SH-SY5Y (cell line): ENCODE measurements around the gene MACROD2.

Experiments
- GATA2 ChIP-seq: IDR thresholded peaks from 2 replicates; pipeline ENCODE4 v1.6.1; 2011; ENCODE audit warnings: mild to moderate bottlenecking, low read depth, low read length
- GATA3 ChIP-seq: IDR thresholded peaks from 2 replicates; pipeline ENCODE4 v1.6.1; 2011; ENCODE audit warnings: low read depth, mild to moderate bottlenecking, low read length, moderate library complexity

Gene MACROD2

DNA sequence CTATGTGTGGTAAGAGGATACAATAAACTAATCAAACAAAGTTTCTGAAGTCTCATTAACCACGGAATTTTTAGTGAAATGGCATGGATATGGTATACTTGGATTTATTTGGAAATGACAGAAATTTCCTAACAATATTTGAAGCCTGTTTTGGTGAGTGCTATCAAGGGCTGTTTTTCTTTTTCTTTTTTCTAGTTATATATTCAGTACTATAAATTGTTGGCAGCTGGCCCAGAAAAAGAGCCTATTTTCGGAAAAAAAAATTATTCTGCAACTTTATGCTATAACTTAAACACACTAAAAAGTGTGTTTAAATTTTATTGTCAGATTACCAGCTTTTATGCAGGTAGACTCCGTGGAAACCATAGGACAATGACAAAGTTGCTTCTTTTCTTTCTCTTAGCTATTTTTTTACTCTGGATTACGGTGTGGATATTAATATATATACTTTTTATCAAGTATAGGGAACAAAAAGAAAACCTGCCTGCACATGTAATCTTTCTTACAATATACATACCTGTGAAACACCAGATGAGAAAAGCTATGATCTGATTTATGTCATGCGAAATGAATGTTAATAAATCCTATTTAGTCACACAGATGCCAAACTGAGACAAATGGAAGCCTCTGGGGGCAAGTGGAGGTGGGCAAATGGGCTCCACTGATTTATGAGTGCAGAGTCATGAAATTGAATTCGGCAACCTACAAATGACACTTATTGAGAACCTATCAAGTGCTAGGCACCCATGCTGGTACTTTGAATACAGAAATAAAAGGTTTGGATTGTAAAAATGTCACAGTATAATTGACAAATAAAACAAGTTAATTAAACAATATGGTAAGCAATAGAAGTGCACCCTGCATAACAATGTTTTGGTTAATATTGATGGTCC is 1261.6 kb downstream of the MACROD2 start:
- TF ChIP-seq GATA3 (no peak), GATA2 (no peak)

DNA sequence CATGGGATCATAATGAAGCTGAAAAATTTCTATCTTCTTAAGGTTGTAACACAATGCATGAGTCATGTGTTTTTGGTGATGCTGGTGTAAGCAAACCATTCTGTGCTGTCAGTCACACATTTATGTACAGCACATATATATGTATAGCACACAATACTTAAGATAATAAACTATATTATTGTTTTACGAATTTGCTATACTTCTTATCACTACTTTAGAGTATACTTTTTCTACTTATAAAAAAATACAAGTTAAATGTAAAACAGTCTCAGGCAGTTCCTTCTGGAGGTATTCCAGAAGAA is 1262.2 kb downstream of the MACROD2 start:
- no peak for TF ChIP-seq GATA2
- TF ChIP-seq GATA3 = no peak

DNA sequence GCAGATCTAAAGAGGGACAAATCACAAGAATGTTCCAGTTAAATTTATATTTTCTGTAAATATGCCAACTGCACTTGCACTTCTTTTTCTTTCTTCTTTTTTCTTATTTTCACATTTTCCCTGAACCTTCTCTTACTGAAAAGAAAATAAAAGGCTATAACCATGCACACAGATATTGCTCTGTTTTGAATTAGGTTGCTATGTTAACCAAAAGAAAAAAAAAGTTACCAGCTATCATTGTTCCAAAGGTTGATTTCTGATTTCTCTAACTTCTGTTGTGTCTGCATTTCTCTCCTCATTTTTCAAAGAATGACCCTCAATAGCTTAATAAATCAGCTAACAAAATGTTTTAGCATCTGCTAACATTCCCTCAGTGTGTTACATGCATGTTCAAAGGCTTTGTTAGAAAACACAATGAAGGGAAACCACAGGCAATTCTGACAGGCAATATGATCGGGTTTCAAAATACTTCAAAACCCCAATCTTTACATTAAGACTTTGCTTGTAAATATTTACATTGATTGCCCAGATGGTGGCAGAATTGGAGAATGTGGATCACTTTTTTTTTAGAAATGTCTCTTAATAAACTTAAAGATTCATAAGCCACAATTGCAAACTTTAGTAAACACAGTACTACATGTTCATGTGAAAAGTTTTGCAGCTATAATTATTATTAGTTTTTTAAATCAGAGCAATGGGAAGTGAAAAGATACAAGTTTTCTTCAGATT is 1270.4 kb downstream of the MACROD2 start:
- no peak for TF ChIP-seq GATA3

DNA sequence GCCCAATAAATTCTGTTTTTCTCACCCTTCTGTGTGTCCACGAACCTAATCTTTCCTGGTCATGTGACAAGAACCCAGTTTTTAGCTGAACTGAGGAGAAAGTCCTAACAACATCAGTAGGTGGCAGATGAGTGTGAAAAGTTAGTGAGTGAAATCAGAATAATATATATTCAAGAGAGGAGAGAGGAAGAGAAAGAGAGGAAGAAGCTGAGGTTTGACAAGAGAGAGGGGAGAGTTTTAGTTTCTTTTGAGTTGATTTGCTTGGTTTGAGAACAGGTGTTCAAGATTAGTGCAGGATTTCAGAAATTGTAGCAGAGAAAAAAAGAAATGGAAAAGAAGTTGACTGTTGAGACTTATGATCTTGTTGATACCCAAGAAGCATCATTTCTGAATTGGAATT is 1272.6 kb downstream of the MACROD2 start:
- no peak for TF ChIP-seq GATA3
- no peak for TF ChIP-seq GATA2

DNA sequence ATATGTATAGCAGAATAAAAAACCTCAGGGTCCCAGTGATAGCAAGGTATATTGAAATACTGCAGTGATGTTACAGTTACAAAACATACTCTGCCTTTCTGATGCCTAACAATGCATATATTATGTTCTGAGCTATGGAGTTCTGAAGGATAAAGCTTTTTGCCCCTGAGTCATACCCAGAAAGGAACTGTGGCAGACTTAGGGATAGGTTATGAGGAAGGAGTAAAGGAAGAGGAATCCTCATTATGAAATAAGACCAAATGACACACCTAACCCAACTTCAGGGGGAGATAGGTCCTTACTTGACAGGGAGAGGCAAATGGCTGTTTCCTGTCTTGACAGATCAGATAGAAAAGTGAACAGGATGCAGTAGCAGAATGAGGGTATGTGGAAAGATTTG is 1282.7 kb downstream of the MACROD2 start:
- TF ChIP-seq GATA3 (no peak), GATA2 (no peak)

DNA sequence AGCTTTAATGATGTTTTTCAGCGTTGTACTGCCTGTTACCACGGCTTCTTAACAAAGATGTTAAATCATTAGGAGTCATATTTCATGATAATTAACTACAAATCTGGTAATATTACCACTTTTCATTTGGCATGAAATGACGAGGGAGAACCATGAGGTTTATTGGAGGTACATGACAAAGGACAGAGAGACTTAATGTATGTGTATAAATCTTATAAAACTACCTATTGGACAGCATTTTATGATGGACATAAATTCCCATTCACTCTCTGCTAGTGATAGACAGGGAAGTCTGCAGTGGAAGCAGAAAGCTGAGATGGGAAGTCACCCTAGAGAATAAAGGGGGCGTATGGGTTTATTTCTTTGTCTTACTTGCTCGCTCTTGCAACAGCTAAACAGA is 1292.0 kb downstream of the MACROD2 start:
- TF ChIP-seq GATA2 = no peak

DNA sequence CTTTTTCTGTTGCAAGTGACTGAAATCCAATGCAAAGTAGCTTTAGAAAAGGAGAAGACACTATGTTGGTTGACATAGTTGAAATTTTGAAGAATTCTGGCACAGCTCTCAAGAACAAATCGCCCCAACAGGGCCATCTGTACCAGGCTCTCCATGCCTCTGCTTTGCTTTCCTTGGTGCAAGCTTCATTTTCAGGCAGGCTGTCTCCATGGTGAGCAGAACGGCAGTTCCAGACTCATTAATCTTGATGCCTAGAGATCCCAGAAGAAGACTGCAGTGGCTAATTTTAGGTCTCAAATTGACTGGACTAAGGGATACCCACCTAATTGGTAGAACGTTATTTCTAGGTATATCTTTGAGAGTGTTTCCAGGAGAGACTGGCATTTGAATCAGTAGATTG is 1292.8 kb downstream of the MACROD2 start:
- TF ChIP-seq GATA3 = no peak
- no peak for TF ChIP-seq GATA2

DNA sequence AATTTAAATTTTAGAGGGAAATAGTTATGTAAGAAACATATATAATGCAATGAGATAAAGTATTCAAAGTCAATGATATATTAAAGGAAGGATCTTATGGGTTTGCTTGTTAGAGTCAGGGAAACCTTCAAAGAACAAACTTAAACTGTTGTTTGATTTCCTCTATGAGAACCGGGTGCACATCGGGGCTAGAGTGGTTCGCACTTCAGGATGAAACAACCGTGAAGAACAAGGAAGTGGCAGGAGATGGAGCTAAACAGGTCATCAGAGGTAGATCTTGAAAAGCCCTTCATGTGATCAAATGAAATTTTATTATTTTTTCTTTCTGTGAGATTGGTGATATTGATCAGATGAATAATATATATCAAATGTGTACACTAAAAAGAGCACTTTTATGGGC is 1294.0 kb downstream of the MACROD2 start:
- TF ChIP-seq GATA2 (no peak), GATA3 (no peak)

DNA sequence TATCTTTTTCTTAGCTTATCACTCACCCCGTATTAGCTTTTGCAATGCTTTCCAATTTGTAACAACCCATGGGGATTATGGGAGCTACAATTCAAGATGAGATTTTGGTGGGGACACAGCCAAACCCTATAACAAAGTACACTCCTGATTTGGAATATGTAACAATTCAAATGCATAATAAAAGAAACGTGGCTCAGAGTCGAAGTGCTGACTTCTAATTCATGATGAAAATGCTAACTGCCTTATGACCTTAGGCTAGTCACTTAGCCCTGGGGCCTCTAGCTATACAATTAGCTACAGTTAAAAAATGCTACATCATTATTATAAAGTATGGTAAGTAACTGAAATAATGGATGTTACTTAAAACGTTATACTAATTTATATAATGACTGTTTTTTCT is 1297.1 kb downstream of the MACROD2 start:
- TF ChIP-seq GATA3 (no peak), GATA2 (no peak)

DNA sequence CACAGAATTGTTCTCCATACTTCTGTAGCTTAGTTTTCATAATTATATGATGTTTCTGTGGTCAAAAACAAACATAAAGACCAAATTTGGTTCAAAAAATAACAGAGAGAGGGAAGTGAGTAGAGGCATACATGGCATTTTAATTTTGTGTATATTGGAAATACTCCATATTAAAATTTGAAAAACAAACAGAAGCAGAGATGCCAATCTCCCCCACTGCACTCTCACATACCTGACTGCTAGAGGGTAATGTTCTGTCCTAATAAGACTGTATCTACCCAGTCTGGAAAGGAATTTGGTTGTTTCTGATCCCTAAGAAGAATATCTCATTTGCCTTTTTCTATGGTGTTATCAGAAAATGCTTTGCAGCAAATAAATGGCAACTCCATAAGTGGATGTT is 1301.1 kb downstream of the MACROD2 start:
- TF ChIP-seq GATA2 = no peak
- TF ChIP-seq GATA3 = no peak

DNA sequence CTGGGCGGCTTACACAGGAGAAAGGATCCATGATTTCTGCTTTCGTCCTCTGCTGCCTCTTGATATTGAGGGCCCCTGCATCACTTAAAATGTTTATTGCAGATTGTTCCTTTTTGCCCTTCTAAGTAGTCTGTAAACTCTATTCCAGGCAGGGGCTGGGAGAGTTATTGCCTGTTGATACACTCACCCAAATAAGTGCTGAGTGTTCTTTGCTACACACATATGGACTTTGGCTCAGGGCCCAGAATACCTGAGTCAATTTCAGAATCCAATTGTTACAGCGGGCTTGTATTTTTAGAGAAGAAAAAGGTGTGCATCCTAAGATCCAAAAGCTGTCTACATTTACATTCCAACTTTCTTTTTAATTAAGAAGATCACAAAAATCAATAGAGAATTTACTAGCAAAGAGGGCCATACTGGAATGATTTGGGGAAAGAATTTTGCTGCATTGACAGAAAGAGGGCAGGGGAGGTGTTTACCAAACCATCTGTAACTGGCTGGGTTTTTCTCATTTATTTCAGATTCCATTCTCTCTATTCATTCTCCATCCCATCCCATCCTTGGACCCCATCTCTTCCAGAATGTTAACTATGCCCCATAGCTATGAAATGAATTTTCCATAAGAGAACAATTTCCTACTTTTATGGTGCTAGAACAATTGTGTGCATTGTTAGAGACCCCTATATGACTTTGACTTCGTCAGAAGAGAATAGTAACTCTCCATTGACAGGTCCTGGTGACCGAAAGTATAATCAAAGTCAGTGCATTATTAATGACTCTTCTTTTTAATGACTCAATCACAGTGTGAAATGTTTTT is 1302.0 kb downstream of the MACROD2 start:
- TF ChIP-seq GATA3 = no peak
- TF ChIP-seq GATA2 = no peak

DNA sequence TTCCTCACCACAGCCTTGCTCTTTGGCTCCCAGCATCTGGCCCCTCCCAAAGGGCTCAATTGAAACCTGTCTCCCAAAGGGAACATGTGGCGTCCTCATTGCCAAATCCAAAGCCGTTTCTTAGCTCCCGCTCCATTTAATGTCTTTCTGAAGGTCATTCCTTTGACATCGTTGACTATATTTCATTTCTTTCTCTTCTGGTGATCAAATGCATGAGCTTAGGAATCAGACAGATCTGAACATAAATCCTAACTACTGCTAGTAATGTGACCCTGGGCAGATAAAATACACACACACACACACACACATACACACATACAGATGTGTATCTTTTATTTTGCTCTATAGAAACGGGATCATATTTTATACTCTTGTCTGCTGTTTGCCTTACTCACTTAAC is 1306.8 kb downstream of the MACROD2 start:
- no peak for TF ChIP-seq GATA2
- TF ChIP-seq GATA3 = no peak

DNA sequence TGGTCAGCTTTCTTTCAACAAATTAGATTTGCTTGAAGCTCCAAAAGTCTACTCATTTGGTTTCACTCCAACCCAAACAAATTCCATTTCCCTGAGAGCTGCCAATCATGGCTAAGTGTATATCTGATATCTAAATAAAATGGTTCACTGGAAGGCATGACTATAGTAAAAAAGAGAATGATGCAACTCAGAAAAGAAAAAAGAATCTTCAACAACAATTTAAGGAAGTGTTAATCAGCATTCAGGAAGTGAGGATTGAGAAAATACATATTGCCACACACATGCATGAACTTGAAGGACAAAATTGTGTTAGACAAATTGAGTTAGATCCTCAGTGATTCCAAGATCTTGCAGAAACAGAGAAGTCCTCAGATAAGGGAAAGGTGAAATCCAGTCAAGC is 1315.0 kb downstream of the MACROD2 start:
- TF ChIP-seq GATA2 (no peak), GATA3 (no peak)

DNA sequence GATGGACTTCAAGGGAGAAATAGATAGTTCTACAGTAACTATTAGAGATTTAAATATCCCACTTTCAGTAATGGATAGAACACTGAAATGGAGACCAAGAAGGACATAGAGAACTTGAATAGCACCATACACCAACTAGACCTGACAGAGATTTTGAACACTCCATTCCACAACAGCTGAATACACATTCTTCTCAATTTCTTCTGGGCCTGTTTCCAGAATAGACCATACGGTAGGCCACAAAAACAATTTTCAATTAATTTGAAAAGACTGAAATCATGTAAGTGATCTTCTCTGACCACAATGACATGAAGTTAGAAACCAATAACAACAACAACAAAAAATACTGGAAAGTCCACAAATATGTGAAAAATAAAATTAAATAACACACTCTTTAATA is 1321.2 kb downstream of the MACROD2 start:
- TF ChIP-seq GATA2 = no peak
